Endothelial cell of umbilical vein (primary cell): Measurements from ENCODE around the gene SNIP1. TPM values are rescaled to one million over a fixed set of nuclear protein-coding genes. Genes with fewer than 3 reads are reported as not detected.

Experiments
- BruUV-seq: library from RNA; stranded (reverse); fragments of 400-500 nt; replicated peaks from 2 replicates; lab custom pipeline; 2021; lab: Mats Ljungman, UMichigan
- CTCF ChIA-PET: fragments of 300-600, 350-600 bp; sonication (Branson Sonifier 250); formaldehyde crosslinking; loops from one replicate; lab custom pipeline; 2021; ENCODE audit warnings: antibody characterized with exemption, inconsistent platforms; lab: Charles Lee
- POLR2A ChIA-PET: fragments of 300-600, 350-600 bp; sonication (Branson Sonifier 250); formaldehyde crosslinking; loops from one replicate; lab custom pipeline; 2021; ENCODE audit warnings: antibody characterized with exemption, inconsistent platforms; lab: Charles Lee
- DNase-seq: peaks from one replicate; pipeline ENCODE4 v3.0.0-alpha.2; 2011; ENCODE audit warnings: low read depth, low spot score
- FAIRE-seq: peaks from 2 replicates; lab custom pipeline; 2011; peaks lifted over from hg19 to GRCh38; lab: Jason Lieb, UNC
- H2AFZ ChIP-seq: 2 replicates; pipeline ENCODE4 v1.6.0; 2012; ENCODE audit warnings: low read depth, low read length, control low read depth, inconsistent platforms
- H3K27ac ChIP-seq: 2 replicates; pipeline ENCODE4 v1.5.1; 2011; ENCODE audit warnings: low read depth, mild to moderate bottlenecking, control low read depth, low read length, moderate library complexity; ENCODE audit not compliant: insufficient read depth
- H3K27me3 ChIP-seq, 2 experiments: 2 replicates each; pipeline versions ENCODE4 v1.6.0 to v1.6.1; 2011; ENCODE audit warnings: low read length in 2 of 2, mixed read lengths in 1 of 2; ENCODE audit not compliant: control insufficient read depth in 2 of 2, insufficient read depth in 2 of 2
- H3K36me3 ChIP-seq, 2 experiments: 2 replicates in 1 of 2; 3 replicates in 1 of 2; pipeline ENCODE4 v1.5.1; 2011; ENCODE audit warnings: low read length in 2 of 2, mild to moderate bottlenecking in 1 of 2, moderate library complexity in 1 of 2; ENCODE audit not compliant: control insufficient read depth in 2 of 2, insufficient read depth in 2 of 2; ENCODE audit errors: extremely low read depth in 1 of 2
- H3K4me1 ChIP-seq: 3 replicates; pipeline ENCODE4 v1.5.1; 2011; ENCODE audit warnings: mild to moderate bottlenecking, low read length; ENCODE audit not compliant: control insufficient read depth, insufficient read depth; ENCODE audit errors: extremely low read depth
- H3K4me2 ChIP-seq: 2 replicates; pipeline ENCODE4 v1.6.1; 2011; ENCODE audit warnings: low read length, control low read depth, mixed read lengths; ENCODE audit not compliant: insufficient read depth
- H3K4me3 ChIP-seq, 3 experiments: fragments of 200-600 bp in 1 of 3; sonication (generic), shearing (Covaris generic) in 1 of 3; replicated peaks in 1 of 3; 2 replicates each; pipeline ENCODE4 v1.5.1; 2011 to 2016; ENCODE audit warnings: control low read depth in 3 of 3, low read length in 3 of 3, mild to moderate bottlenecking in 2 of 3, inconsistent platforms in 1 of 3, low read depth in 1 of 3, moderate library complexity in 1 of 3; ENCODE audit not compliant: insufficient read depth in 1 of 3
- H3K79me2 ChIP-seq: 2 replicates; pipeline ENCODE4 v1.6.0; 2012; ENCODE audit warnings: low read length, inconsistent platforms; ENCODE audit not compliant: control insufficient read depth, insufficient read depth
- H3K9ac ChIP-seq: replicated peaks from 2 replicates; pipeline ENCODE3; 2011; ENCODE audit warnings: low read length, control low read depth; ENCODE audit not compliant: insufficient read depth; ENCODE audit errors: extremely low read depth
- H3K9me1 ChIP-seq: replicated peaks from 3 replicates; pipeline ENCODE4 v1.6.0; 2011; ENCODE audit warnings: mild to moderate bottlenecking, low read length; ENCODE audit not compliant: control insufficient read depth, insufficient read depth; ENCODE audit errors: extremely low read depth
- H3K9me3 ChIP-seq: replicated peaks from 2 replicates; pipeline ENCODE4 v1.5.1; 2012; ENCODE audit warnings: low read length, inconsistent platforms; ENCODE audit not compliant: control insufficient read depth, insufficient read depth
- H4K20me1 ChIP-seq: replicated peaks from 2 replicates; pipeline ENCODE3; 2011; ENCODE audit warnings: mild to moderate bottlenecking, low read length; ENCODE audit not compliant: control insufficient read depth, insufficient read depth; ENCODE audit errors: extremely low read depth
- EZH2 ChIP-seq: IDR thresholded peaks from 2 replicates; pipeline ENCODE4 v1.6.1; 2012; ENCODE audit warnings: borderline replicate concordance, low read depth, mild to moderate bottlenecking, moderate library complexity, low read length, inconsistent platforms; ENCODE audit not compliant: severe bottlenecking
- POLR2AphosphoS5 ChIP-seq: IDR thresholded peaks from 2 replicates; pipeline ENCODE4 v1.6.1; 2012; ENCODE audit warnings: low read depth, mild to moderate bottlenecking, control low read depth, low read length, moderate library complexity; ENCODE audit not compliant: insufficient read depth
- dilution Hi-C: fragments of 300-500 bp; cut with MboI; formaldehyde crosslinking; loops from one replicate; pipeline ENCODE4 v1.15.0; 2019; ENCODE audit warnings: low sequenced_read_pairs; ENCODE audit not compliant: extremely low pct_ligation_motif_present
- intact Hi-C: fragments of 100-400 bp; cut with micrococcal nuclease; formaldehyde crosslinking; loops from one replicate; pipeline ENCODE4 v1.10.0; 2022
- polyA plus RNA-seq, 4 experiments: library from polyadenylated mRNA; depleted of rRNA in 3 of 4; stranded (reverse) in 3 of 4; unstranded in 1 of 4; fragments of >200 nt; gene quantifications; 2 replicates each; pipeline versions ENCODE4 v1.2.1 to v1.2.3, GENCODE V29; 2011 to 2012; ENCODE audit warnings: missing spikeins in 1 of 4
- total RNA-seq: library from RNA; stranded (reverse); gene quantifications from 2 replicates; pipeline ENCODE4 v1.2.3, GENCODE V29; 2021
- TF ChIP-seq, protein P1 (sequence below), 2 donors: IDR thresholded peaks; 1 replicate in 1 of 2; 2 replicates in 1 of 2; pipeline ENCODE4 v1.5.1; 2011; ENCODE audit warnings: low read length in 2 of 2, mild to moderate bottlenecking in 2 of 2, moderate library complexity in 2 of 2, control low read depth in 1 of 2, inconsistent platforms in 1 of 2, low read depth in 1 of 2; ENCODE audit not compliant: insufficient read depth in 1 of 2; ENCODE audit errors: extremely low read depth in 1 of 2
- TF ChIP-seq, protein P2 (sequence below): IDR thresholded peaks from 2 replicates; pipeline ENCODE4 v1.6.1; 2011; ENCODE audit not compliant: insufficient read depth, insufficient read length

The SNIP1 gene
- total and polyA plus RNA-seq, 2 donors (not counting 3 experiments of a cell fraction or from before 2014, with no cell fraction given) = 3.7 to 18.4 TPM

DNA sequence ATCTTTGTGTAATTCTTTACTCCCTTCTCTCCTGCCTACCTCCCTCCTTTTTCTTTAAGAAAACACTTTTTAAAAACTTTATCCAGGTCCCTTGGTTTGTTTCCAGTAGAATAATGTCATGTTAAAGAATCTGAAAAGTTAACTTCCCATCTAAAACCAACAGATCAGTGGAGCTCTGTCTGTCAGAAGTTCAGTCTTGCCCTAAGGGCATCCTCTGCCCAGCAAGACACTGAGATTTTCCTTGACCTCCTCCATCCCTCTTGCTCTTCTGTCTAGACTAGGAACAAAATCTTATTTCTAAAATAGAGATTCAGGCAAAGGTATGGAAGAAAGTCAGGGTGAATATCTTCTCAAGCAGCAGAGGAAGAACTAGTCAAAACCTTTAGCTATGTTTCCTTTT lies 47.3 kb upstream of the SNIP1 start:
- Histone ChIP-seq H3K4me3 (no peak overlapping the region), H3K9ac (no peak overlapping the region), H3K9me3 (no peaks in the 10 kb centered on the region), H3K79me2 (no peaks in the 10 kb centered on the region), H2AFZ (no peak overlapping the region), H3K27ac (no peak overlapping the region), H3K4me2 (no peak overlapping the region), H3K9me1 (no peaks in the 10 kb centered on the region), H4K20me1 (no peaks in the 10 kb centered on the region), H3K36me3 (no peaks in the 10 kb centered on the region), H3K27me3 (peaks cover 4 to 25% of the 10 kb centered on the region in 2 experiments), H3K4me1 (no peaks in the 10 kb centered on the region)
- dilution Hi-C loops = no loop called here
- CTCF ChIA-PET = interaction anchor here (1.0 to 4.5 kb wide), 6 partner anchors 14 to 80 kb away, joined by 3 to 69 read pairs (median 7); no protein-coding TSS in a partner anchor
- FAIRE-seq (no peak), DNase-seq (no peak)
- POLR2A ChIA-PET = no interaction called here
- intact Hi-C loops = no loop called here
- no TSS peak for BruUV-seq
- TF ChIP-seq, protein P1, sequence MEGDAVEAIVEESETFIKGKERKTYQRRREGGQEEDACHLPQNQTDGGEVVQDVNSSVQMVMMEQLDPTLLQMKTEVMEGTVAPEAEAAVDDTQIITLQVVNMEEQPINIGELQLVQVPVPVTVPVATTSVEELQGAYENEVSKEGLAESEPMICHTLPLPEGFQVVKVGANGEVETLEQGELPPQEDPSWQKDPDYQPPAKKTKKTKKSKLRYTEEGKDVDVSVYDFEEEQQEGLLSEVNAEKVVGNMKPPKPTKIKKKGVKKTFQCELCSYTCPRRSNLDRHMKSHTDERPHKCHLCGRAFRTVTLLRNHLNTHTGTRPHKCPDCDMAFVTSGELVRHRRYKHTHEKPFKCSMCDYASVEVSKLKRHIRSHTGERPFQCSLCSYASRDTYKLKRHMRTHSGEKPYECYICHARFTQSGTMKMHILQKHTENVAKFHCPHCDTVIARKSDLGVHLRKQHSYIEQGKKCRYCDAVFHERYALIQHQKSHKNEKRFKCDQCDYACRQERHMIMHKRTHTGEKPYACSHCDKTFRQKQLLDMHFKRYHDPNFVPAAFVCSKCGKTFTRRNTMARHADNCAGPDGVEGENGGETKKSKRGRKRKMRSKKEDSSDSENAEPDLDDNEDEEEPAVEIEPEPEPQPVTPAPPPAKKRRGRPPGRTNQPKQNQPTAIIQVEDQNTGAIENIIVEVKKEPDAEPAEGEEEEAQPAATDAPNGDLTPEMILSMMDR (IDR thresholded peaks at IDR 0.05; ENCODE audit: extremely low read depth in 1 of 2, insufficient read depth in 1 of 2, low read depth in 1 of 2, low read length in 2 of 2) = no peak
- TF ChIP-seq EZH2 (no peak), POLR2AphosphoS5 (no peak)
- TF ChIP-seq, protein P2, sequence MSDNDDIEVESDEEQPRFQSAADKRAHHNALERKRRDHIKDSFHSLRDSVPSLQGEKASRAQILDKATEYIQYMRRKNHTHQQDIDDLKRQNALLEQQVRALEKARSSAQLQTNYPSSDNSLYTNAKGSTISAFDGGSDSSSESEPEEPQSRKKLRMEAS = no peak

DNA sequence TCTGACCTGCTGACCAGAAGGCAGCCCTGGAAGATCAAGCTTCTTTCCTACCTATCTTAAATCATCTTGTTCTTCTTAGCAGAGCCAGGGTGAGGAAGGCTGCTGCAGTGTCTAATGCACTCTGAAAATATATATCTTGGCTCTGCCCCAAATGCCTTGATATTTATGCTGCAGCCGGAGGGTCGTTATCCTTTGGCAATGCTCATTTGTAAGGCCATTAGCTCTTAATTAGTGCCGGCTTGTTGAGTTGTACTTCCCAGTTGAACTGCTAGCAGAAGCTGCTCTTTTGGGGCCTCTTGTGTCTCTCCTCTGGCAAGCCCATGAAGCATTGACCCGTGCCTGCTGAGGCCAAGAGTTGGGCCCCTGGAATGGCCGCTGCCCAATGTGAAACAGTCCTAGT lies 45.8 kb upstream of the SNIP1 start:
- DNase-seq = no peak
- Histone ChIP-seq H3K4me1 (peaks cover 3% of the 10 kb centered on the region), H2AFZ (no peak overlapping the region), H4K20me1 (no peaks in the 10 kb centered on the region), H3K79me2 (peaks cover 8% of the 10 kb centered on the region), H3K4me3 (no peak overlapping the region), H3K9me1 (no peaks in the 10 kb centered on the region), H3K27me3 (peaks cover 4 to 23% of the 10 kb centered on the region in 2 experiments), H3K27ac (no peak overlapping the region), H3K9me3 (no peaks in the 10 kb centered on the region), H3K4me2 (no peak overlapping the region), H3K36me3 (no peaks in the 10 kb centered on the region), H3K9ac (no peak overlapping the region)
- intact Hi-C loops = loop anchor here (5.0 to 10.0 kb wide), 2 partner anchors 123 to 395 kb away; partner anchors contain the start of gene SF3A3
- FAIRE-seq = no peak
- no peak for TF ChIP-seq EZH2
- TF ChIP-seq, protein P1 (IDR thresholded peaks at IDR 0.05; ENCODE audit: extremely low read depth in 1 of 2, insufficient read depth in 1 of 2, low read depth in 1 of 2, low read length in 2 of 2) = no peak
- BruUV-seq = no TSS peak
- POLR2A ChIA-PET = no interaction called here
- CTCF ChIA-PET = interaction anchor here (0.9 kb wide), 1 partner anchor 15 kb away, joined by 3 read pairs; no protein-coding TSS in a partner anchor
- dilution Hi-C loops = no loop called here
